CD14-positive monocyte (primary cell): Measurements from ENCODE around the gene PRKAB2. TPM values are rescaled to one million over a fixed set of nuclear protein-coding genes. Genes with fewer than 3 reads are reported as not detected.
"Not testable (repeated sequence)": the region's sequence is repeated elsewhere in the genome, so short reads cannot be mapped to it uniquely, and the experiment has no call there.

Experiments used
- DNase-seq, 3 donors: peaks; one replicate each; pipeline ENCODE4 v3.0.0-alpha.2; 2011 to 2022
- H2AFZ ChIP-seq: 2 replicates; pipeline ENCODE4 v1.6.0; 2012; ENCODE audit warnings: mild to moderate bottlenecking, low read depth, low read length, inconsistent platforms; ENCODE audit not compliant: insufficient read depth, poor library complexity, severe bottlenecking
- H3K27ac ChIP-seq, 2 donors: 1 replicate in 1 of 2; 2 replicates in 1 of 2; pipeline ENCODE4 v1.5.1; 2012 to 2013; ENCODE audit warnings: low read length in 2 of 2, control low read depth in 1 of 2, inconsistent platforms in 1 of 2, low read depth in 1 of 2, mild to moderate bottlenecking in 1 of 2
- H3K27me3 ChIP-seq, 2 donors: one replicate each; pipeline versions ENCODE4 v1.6.0 to v1.6.1; 2011 to 2013; ENCODE audit warnings: low read length in 2 of 2; ENCODE audit not compliant: control insufficient read depth in 2 of 2, insufficient read depth in 2 of 2
- H3K36me3 ChIP-seq, 2 donors: replicated peaks in 1 of 2; 1 replicate in 1 of 2; 2 replicates in 1 of 2; pipeline versions ENCODE4 v1.5.1 to v1.6.1; 2012 to 2013; ENCODE audit warnings: low read length in 2 of 2, control low read depth in 1 of 2, inconsistent platforms in 1 of 2, mild to moderate bottlenecking in 1 of 2; ENCODE audit not compliant: insufficient read depth in 2 of 2, control insufficient read depth in 1 of 2
- H3K4me1 ChIP-seq, 2 donors: 1 replicate in 1 of 2; 2 replicates in 1 of 2; pipeline versions ENCODE4 v1.5.1 to v1.6.1; 2012 to 2013; ENCODE audit warnings: low read length in 2 of 2, control low read depth in 1 of 2, inconsistent platforms in 1 of 2, mild to moderate bottlenecking in 1 of 2, moderate library complexity in 1 of 2; ENCODE audit not compliant: insufficient read depth in 2 of 2, control insufficient read depth in 1 of 2
- H3K4me2 ChIP-seq: replicated peaks from 2 replicates; pipeline ENCODE3; 2012; ENCODE audit warnings: low read length, moderate library complexity, mild to moderate bottlenecking; ENCODE audit not compliant: poor library complexity, severe bottlenecking; ENCODE audit errors: extremely low read depth
- H3K4me3 ChIP-seq, 3 experiments: fragments of 200-600 bp in 1 of 3; sonication (generic) in 1 of 3; replicated peaks in 1 of 3; 1 replicate in 2 of 3; 2 replicates in 1 of 3; pipeline ENCODE4 v1.5.1; 2011 to 2013; ENCODE audit warnings: low read length in 3 of 3, mild to moderate bottlenecking in 3 of 3, control low read depth in 2 of 3, low read depth in 2 of 3, inconsistent platforms in 1 of 3, moderate library complexity in 1 of 3
- H3K79me2 ChIP-seq: 2 replicates; pipeline ENCODE4 v1.6.0; 2012; ENCODE audit warnings: mild to moderate bottlenecking, control low read depth, inconsistent platforms, low read length, moderate library complexity; ENCODE audit not compliant: insufficient read depth
- H3K9ac ChIP-seq: 2 replicates; pipeline ENCODE4 v1.6.0; 2017; ENCODE audit warnings: low read length, mild to moderate bottlenecking; ENCODE audit not compliant: insufficient read depth, poor library complexity, severe bottlenecking
- H3K9me3 ChIP-seq, 2 donors: replicated peaks in 1 of 2; 1 replicate in 1 of 2; 2 replicates in 1 of 2; pipeline versions ENCODE4 v1.5.1 to v1.6.1; 2012 to 2013; ENCODE audit warnings: low read length in 2 of 2, control low read depth in 1 of 2; ENCODE audit not compliant: control insufficient read depth in 1 of 2, insufficient read depth in 1 of 2
- H4K20me1 ChIP-seq: 2 replicates; pipeline ENCODE4 v1.6.0; 2012; ENCODE audit warnings: mild to moderate bottlenecking, low read length, control low read depth, moderate library complexity; ENCODE audit not compliant: insufficient read depth
- H3K27ac Mint-ChIP-seq, 7 donors: one replicate each; pipeline ENCODE4 v1.8.0; 2020; ENCODE audit warnings: mild to moderate bottlenecking in 7 of 7, mixed read lengths in 7 of 7, moderate library complexity in 6 of 7, inconsistent platforms in 2 of 7
- H3K27me3 Mint-ChIP-seq, 3 donors: one replicate each; pipeline ENCODE4 v1.8.0; 2021 to 2022; ENCODE audit warnings: low read depth in 3 of 3, mild to moderate bottlenecking in 3 of 3, mixed read lengths in 3 of 3, moderate library complexity in 3 of 3, inconsistent platforms in 1 of 3
- H3K36me3 Mint-ChIP-seq, 2 donors: one replicate each; pipeline ENCODE4 v1.8.0; 2020; ENCODE audit warnings: mixed read lengths in 2 of 2, inconsistent platforms in 1 of 2, mild to moderate bottlenecking in 1 of 2
- H3K4me1 Mint-ChIP-seq: one replicate; pipeline ENCODE4 v1.8.0; 2020; ENCODE audit warnings: mild to moderate bottlenecking, mixed read lengths
- H3K4me3 Mint-ChIP-seq, 2 donors: one replicate each; pipeline ENCODE4 v1.8.0; 2020; ENCODE audit warnings: mild to moderate bottlenecking in 2 of 2, mixed read lengths in 2 of 2, moderate library complexity in 1 of 2
- H3K9me3 Mint-ChIP-seq, 7 donors: one replicate each; pipeline ENCODE4 v1.8.0; 2020 to 2022; ENCODE audit warnings: mixed read lengths in 7 of 7, mild to moderate bottlenecking in 6 of 7, moderate library complexity in 6 of 7, inconsistent platforms in 2 of 7
- CTCF ChIP-seq: fragments of 200-600 bp; IDR thresholded peaks from one replicate; pipeline ENCODE4 v1.8.0; 2022; ENCODE audit warnings: antibody characterized with exemption, mild to moderate bottlenecking
- WGBS: methylation state at CpG from one replicate; pipeline ENCODE4 v1.1.5; 2013; ENCODE audit warnings: missing lambda C conversion rate; ENCODE audit not compliant: insufficient coverage; 5-methylcytosine and 5-hydroxymethylcytosine counted together
- intact Hi-C, 2 donors: fragments of 100-400 bp; cut with micrococcal nuclease; formaldehyde crosslinking; loops; one replicate each; pipeline versions ENCODE4 v1.15.0 to v1.15.1; 2023
- polyA plus RNA-seq, 3 donors: library from polyadenylated mRNA; depleted of rRNA in 1 of 3; unstranded in 2 of 3; stranded (reverse) in 1 of 3; fragments of 300-500 nt in 2 of 3; fragments of >200 nt in 1 of 3; fragmentation: Illumina TruSeq in 2 of 3; gene quantifications; 1 replicate in 2 of 3; 2 replicates in 1 of 3; pipeline ENCODE4 v1.2.3, GENCODE V29; 2012 to 2021

The PRKAB2 gene
- polyA plus RNA-seq, 3 donors = 1.1 to 14.0 (median 1.7) TPM

DNA sequence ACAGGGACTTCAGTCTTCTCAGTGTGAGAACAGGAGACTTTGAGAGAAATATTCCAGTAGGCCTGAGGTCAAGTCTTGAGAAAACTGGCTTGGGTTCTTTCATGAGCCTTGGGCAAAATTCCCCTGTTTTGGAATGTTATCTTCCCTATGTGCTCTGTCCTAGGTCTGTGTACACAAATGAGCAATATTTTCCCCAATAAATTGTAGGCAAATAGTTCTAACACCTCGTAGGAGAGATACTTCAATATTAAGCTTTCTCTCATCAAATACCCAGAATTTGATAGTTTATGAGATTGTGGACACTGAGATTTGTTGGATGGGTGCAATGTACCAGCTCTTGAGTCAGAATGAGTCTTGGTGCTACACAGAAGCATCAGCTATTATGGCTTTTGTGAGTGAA, 57.9 kb downstream of the PRKAB2 start:
- H2AFZ ChIP-seq, H4K20me1 ChIP-seq, H3K27ac Mint-ChIP-seq, H3K9me3 Mint-ChIP-seq, H3K4me2 ChIP-seq, H3K36me3 ChIP-seq, H3K79me2 ChIP-seq, intact Hi-C loops, H3K4me1 Mint-ChIP-seq, H3K27me3 ChIP-seq, H3K9ac ChIP-seq, H3K27ac ChIP-seq, DNase-seq, H3K27me3 Mint-ChIP-seq, H3K4me1 ChIP-seq, H3K9me3 ChIP-seq, H3K4me3 ChIP-seq, H3K36me3 Mint-ChIP-seq, H3K4me3 Mint-ChIP-seq: not testable (repeated sequence)
- no CpG with 5 or more reads among the region's 1 CpG for WGBS

DNA sequence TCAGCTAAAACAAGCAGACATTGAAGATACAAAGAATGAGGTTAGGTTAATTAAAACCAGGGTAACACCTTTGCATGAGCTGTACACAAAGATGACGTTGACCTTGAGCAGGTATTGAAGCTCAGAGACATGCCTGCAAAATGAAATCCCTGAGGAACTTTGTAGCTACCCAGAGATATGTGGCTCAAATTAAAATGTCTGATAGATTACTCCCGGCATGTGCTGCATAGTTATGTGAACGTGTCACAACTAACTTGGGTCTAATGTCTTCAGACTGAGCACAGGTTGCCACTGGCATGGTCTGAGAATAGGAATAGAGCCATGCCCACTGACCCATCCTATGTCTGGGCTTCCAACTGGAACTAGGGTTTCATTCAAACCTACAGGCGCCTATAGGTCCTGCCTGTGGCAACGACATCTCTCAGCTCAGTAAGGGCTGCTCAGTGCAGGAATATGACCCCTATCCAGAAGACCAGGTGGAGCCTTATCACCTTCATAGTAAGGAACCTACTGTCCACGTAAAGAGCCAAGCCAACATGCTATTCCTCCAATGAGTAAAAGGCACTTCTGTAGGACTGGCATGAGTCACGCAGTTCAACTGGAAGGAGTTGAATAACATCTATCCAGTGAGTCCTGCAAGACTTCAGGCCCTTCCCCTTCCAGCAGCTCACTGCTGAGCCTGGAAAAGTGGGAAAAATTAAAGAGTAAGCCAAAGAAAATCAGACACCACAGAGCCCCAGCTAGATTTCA, 60.7 kb downstream of the PRKAB2 start:
- DNase-seq = no peak
- Histone ChIP-seq H3K4me3 (no peak overlapping the region), H3K4me2 (no peak overlapping the region), H3K79me2 (no peaks in the 10 kb centered on the region), H3K27ac (no peak overlapping the region), H3K4me1 (no peaks in the 10 kb centered on the region), H4K20me1 (no peaks in the 10 kb centered on the region), H2AFZ (no peak overlapping the region), H3K9me3 (no peaks in the 10 kb centered on the region), H3K9ac (no peak overlapping the region), H3K36me3 (no peaks in the 10 kb centered on the region), H3K27me3 (no peaks in the 10 kb centered on the region)
- no peak for TF ChIP-seq CTCF
- Mint-ChIP-seq H3K27me3 (peaks cover 0 to 5% (median 4%) of the 10 kb centered on the region in 3 donors), H3K4me1 (peaks cover 7% of the 10 kb centered on the region), H3K27ac (no peak overlapping the region), H3K9me3 (no peaks in the 10 kb centered on the region), H3K36me3 (no peaks in the 10 kb centered on the region), H3K4me3 (no peak overlapping the region)
- intact Hi-C loops = no loop called here
- 94% methylated on average over 7 of the region's 7 CpGs for WGBS
